Karpas-422 (cell line): ENCODE measurements around the gene SERTAD1. TPM values are rescaled to one million over a fixed set of nuclear protein-coding genes. Genes with fewer than 3 reads are reported as not detected.
"Not testable (repeated sequence)": the region's sequence is repeated elsewhere in the genome, so short reads cannot be mapped to it uniquely, and the experiment has no call there.

ENCODE experiments used
- DNase-seq: peaks from one replicate; pipeline ENCODE4 v3.0.0-alpha.2; 2015
- H2AFZ ChIP-seq: fragments of 200-600 bp; sonication (generic); 2 replicates; pipeline ENCODE4 v1.6.1; 2014; ENCODE audit warnings: antibody characterized with exemption, low read length, mixed read lengths
- H3K27ac ChIP-seq: fragments of 200-600 bp; sonication (generic); 2 replicates; pipeline ENCODE4 v1.5.1; 2014; ENCODE audit warnings: mild to moderate bottlenecking, low read length, moderate library complexity
- H3K27me3 ChIP-seq: fragments of 200-600 bp; sonication (generic); 2 replicates; pipeline ENCODE4 v1.6.1; 2014; ENCODE audit warnings: low read length, mixed read lengths
- H3K36me3 ChIP-seq: fragments of 200-600 bp; sonication (generic); 2 replicates; pipeline ENCODE4 v1.6.1; 2014; ENCODE audit warnings: low read length, mixed read lengths; ENCODE audit not compliant: insufficient read depth
- H3K4me1 ChIP-seq: fragments of 200-600 bp; sonication (generic); 2 replicates; pipeline ENCODE4 v1.6.1; 2014; ENCODE audit warnings: mild to moderate bottlenecking, low read length, mixed read lengths
- H3K4me2 ChIP-seq: fragments of 200-600 bp; sonication (generic); 2 replicates; pipeline ENCODE4 v1.6.1; 2014; ENCODE audit warnings: low read length, low read depth, mild to moderate bottlenecking; ENCODE audit not compliant: poor library complexity, severe bottlenecking
- H3K4me3 ChIP-seq: fragments of 200-600 bp; sonication (generic); 2 replicates; pipeline ENCODE4 v1.5.1; 2014; ENCODE audit warnings: mild to moderate bottlenecking, antibody characterized with exemption, low read length, mixed read lengths
- H3K79me2 ChIP-seq: fragments of 200-600 bp; sonication (generic); 2 replicates; pipeline ENCODE4 v1.6.1; 2014; ENCODE audit warnings: mild to moderate bottlenecking, low read length, mixed read lengths
- H3K9ac ChIP-seq: fragments of 200-600 bp; sonication (generic); 2 replicates; pipeline ENCODE4 v1.6.0; 2014; ENCODE audit warnings: low read length
- H3K9me2 ChIP-seq: fragments of 200-600 bp; sonication (generic), shearing (Covaris generic); replicated peaks from 2 replicates; pipeline ENCODE4 v1.6.0; 2014; ENCODE audit warnings: mild to moderate bottlenecking, low read length, moderate library complexity; ENCODE audit not compliant: insufficient read depth
- H3K9me3 ChIP-seq: fragments of 300-700, 200-600 bp; sonication (generic); 2 replicates; pipeline ENCODE4 v1.6.1; 2014; ENCODE audit warnings: low read length, mixed read lengths
- H4K20me1 ChIP-seq: fragments of 200-600 bp; sonication (generic); 2 replicates; pipeline ENCODE4 v1.6.1; 2014; ENCODE audit warnings: mild to moderate bottlenecking, antibody characterized with exemption, low read length, low read depth; ENCODE audit not compliant: insufficient read depth
- total RNA-seq: library from RNA; depleted of rRNA; stranded (reverse); fragments of >200 nt; shearing (Covaris generic); gene quantifications from 2 replicates; pipeline ENCODE4 v1.2.3, GENCODE V29; 2014; ENCODE audit warnings: low replicate concordance

The SERTAD1 gene
- total RNA-seq, 1 experiment from 2014 or later: 4.8 TPM

GRCh38 chr19:40411125-40411842 lies 14.5 kb downstream of the SERTAD1 start:
- no peaks in the 10 kb centered on the region for H3K36me3 ChIP-seq
- no peaks in the 10 kb centered on the region for H4K20me1 ChIP-seq
- H3K4me2 ChIP-seq: no peak overlapping the region
- no peak overlapping the region for H3K4me3 ChIP-seq
- H2AFZ ChIP-seq: no peak overlapping the region
- H3K27me3 ChIP-seq: no peaks in the 10 kb centered on the region
- H3K27ac ChIP-seq: no peak overlapping the region
- H3K79me2 ChIP-seq: no peaks in the 10 kb centered on the region
- peaks cover 4% of the 10 kb centered on the region for H3K4me1 ChIP-seq
- no peak for DNase-seq
- H3K9me3 ChIP-seq: no peaks in the 10 kb centered on the region
- no peak overlapping the region for H3K9ac ChIP-seq
- H3K9me2 ChIP-seq: no peaks in the 10 kb centered on the region

- H3K9me2 ChIP-seq: no peaks in the 10 kb centered on the region
- no peaks in the 10 kb centered on the region for H3K9me3 ChIP-seq
- H4K20me1 ChIP-seq: no peaks in the 10 kb centered on the region
- H3K27me3 ChIP-seq: no peaks in the 10 kb centered on the region
- no peak for DNase-seq
- H3K79me2 ChIP-seq: no peaks in the 10 kb centered on the region
- no peak overlapping the region for H3K9ac ChIP-seq
- H3K27ac ChIP-seq: no peak overlapping the region
- no peaks in the 10 kb centered on the region for H3K36me3 ChIP-seq
- H2AFZ ChIP-seq: no peak overlapping the region
- peaks cover 4% of the 10 kb centered on the region for H3K4me1 ChIP-seq
- no peak overlapping the region for H3K4me3 ChIP-seq
- no peak overlapping the region for H3K4me2 ChIP-seq
Observed at GRCh38 chr19:40410030-40410389, 15.8 kb downstream of the SERTAD1 start.

GRCh38 chr19:40408598-40408925 lies 17.2 kb downstream of the SERTAD1 start:
- not testable (repeated sequence) for DNase-seq, H3K27me3 ChIP-seq, H4K20me1 ChIP-seq, H2AFZ ChIP-seq, H3K27ac ChIP-seq, H3K79me2 ChIP-seq, H3K9me3 ChIP-seq, H3K4me2 ChIP-seq, H3K4me1 ChIP-seq, H3K4me3 ChIP-seq, H3K9ac ChIP-seq, H3K36me3 ChIP-seq, H3K9me2 ChIP-seq

GRCh38 chr19:40407714-40408597 lies 17.8 kb downstream of the SERTAD1 start:
- DNase-seq: no peak
- Histone ChIP-seq H3K9ac (no peak overlapping the region), H3K9me2 (no peaks in the 10 kb centered on the region), H3K27me3 (no peaks in the 10 kb centered on the region), H4K20me1 (no peaks in the 10 kb centered on the region), H3K9me3 (no peaks in the 10 kb centered on the region), H3K36me3 (no peaks in the 10 kb centered on the region), H2AFZ (no peak overlapping the region), H3K79me2 (no peaks in the 10 kb centered on the region), H3K4me1 (peaks cover 13% of the 10 kb centered on the region), H3K4me2 (no peak overlapping the region), H3K27ac (no peak overlapping the region), H3K4me3 (no peak overlapping the region)

GRCh38 chr19:40403262-40403984 lies 22.4 kb downstream of the SERTAD1 start:
- no peak overlapping the region for H3K27ac ChIP-seq
- H3K27me3 ChIP-seq: no peaks in the 10 kb centered on the region
- peak overlapping the region; percentile 89 for H3K4me2 ChIP-seq
- H3K4me3 ChIP-seq: peak overlapping the region; percentile 68
- no peaks in the 10 kb centered on the region for H3K79me2 ChIP-seq
- H4K20me1 ChIP-seq: no peaks in the 10 kb centered on the region
- H3K9me3 ChIP-seq: no peaks in the 10 kb centered on the region
- no peaks in the 10 kb centered on the region for H3K9me2 ChIP-seq
- peak; percentile 95 for DNase-seq
- peak overlapping the region; percentile 94 for H2AFZ ChIP-seq
- H3K4me1 ChIP-seq: peaks cover 9% of the 10 kb centered on the region
- no peaks in the 10 kb centered on the region for H3K36me3 ChIP-seq
- peak overlapping the region; percentile 72 for H3K9ac ChIP-seq

GRCh38 chr19:40400559-40400958 lies 25.2 kb downstream of the SERTAD1 start:
- DNase-seq: no peak
- Histone ChIP-seq H3K4me2 (no peak overlapping the region), H3K4me3 (no peak overlapping the region), H3K79me2 (no peaks in the 10 kb centered on the region), H3K9me3 (no peaks in the 10 kb centered on the region), H3K9ac (no peak overlapping the region), H2AFZ (no peak overlapping the region), H3K27me3 (no peaks in the 10 kb centered on the region), H4K20me1 (no peaks in the 10 kb centered on the region), H3K27ac (no peak overlapping the region), H3K4me1 (peaks cover 9% of the 10 kb centered on the region), H3K36me3 (no peaks in the 10 kb centered on the region), H3K9me2 (no peaks in the 10 kb centered on the region)

GRCh38 chr19:40398417-40399131 lies 27.2 kb downstream of the SERTAD1 start:
- no peaks in the 10 kb centered on the region for H3K9me2 ChIP-seq
- no peaks in the 10 kb centered on the region for H3K79me2 ChIP-seq
- H3K4me2 ChIP-seq: no peak overlapping the region
- H3K27me3 ChIP-seq: no peaks in the 10 kb centered on the region
- H2AFZ ChIP-seq: no peak overlapping the region
- H3K4me1 ChIP-seq: peaks cover 4% of the 10 kb centered on the region
- no peak overlapping the region for H3K9ac ChIP-seq
- no peaks in the 10 kb centered on the region for H3K36me3 ChIP-seq
- no peaks in the 10 kb centered on the region for H4K20me1 ChIP-seq
- DNase-seq: no peak
- H3K4me3 ChIP-seq: no peak overlapping the region
- H3K27ac ChIP-seq: no peak overlapping the region
- no peaks in the 10 kb centered on the region for H3K9me3 ChIP-seq

GRCh38 chr19:40397568-40397906 lies 28.3 kb downstream of the SERTAD1 start:
- H3K27ac ChIP-seq: no peak overlapping the region
- H3K9me2 ChIP-seq: no peaks in the 10 kb centered on the region
- H3K36me3 ChIP-seq: no peaks in the 10 kb centered on the region
- no peaks in the 10 kb centered on the region for H3K4me1 ChIP-seq
- H3K9ac ChIP-seq: no peak overlapping the region
- H3K79me2 ChIP-seq: no peaks in the 10 kb centered on the region
- no peak overlapping the region for H2AFZ ChIP-seq
- no peaks in the 10 kb centered on the region for H3K27me3 ChIP-seq
- DNase-seq: no peak
- H4K20me1 ChIP-seq: no peaks in the 10 kb centered on the region
- no peak overlapping the region for H3K4me3 ChIP-seq
- no peaks in the 10 kb centered on the region for H3K9me3 ChIP-seq
- no peak overlapping the region for H3K4me2 ChIP-seq
